Measurements from ENCODE around the gene PRCP.
A peak's percentile ranks its signal among the peaks of the same experiment; 100 is the strongest.
"Not testable (repeated sequence)": the region's sequence is repeated elsewhere in the genome, so short reads cannot be mapped to it uniquely, and the experiment has no call there.

Gene PRCP

DNA sequence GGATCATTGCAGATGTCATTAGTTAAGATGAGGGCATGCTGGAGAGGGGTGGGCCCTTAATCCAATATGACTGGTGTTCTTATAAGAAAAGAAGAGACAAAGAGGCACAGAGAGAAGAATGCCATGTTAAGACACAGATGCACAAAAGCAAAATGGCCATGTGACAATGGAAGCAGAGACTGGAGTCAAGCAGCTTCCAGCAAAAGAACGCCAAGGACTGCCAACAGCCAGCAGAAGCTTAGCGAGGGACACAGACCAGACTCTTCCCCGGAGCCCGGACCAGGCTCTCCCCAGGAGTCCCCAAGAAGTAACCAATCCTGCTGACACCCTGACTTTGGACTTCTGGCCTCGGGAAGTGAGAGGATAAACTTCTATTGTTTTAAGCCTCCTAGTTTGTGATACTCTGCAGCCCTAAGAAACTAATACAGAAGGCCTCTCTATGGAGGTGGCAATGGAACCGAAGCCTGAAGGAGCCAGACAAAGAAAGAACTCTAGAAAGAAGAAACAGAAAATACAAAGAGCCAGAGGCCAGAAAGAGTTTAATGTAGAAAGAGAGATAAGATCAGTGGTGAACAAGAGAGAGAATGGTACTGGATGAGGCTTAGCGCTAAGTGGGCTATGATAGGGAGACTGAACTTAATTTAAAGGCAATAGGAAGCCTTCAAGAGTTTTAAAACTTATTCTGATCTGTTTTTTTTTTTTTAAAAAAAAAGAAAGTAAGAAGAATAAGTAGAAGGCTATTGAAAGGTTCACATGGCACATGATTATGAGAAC is 27.7 kb downstream of the PRCP start:
- DNase-seq (ENCODE audit: low read depth), result no peak

DNA sequence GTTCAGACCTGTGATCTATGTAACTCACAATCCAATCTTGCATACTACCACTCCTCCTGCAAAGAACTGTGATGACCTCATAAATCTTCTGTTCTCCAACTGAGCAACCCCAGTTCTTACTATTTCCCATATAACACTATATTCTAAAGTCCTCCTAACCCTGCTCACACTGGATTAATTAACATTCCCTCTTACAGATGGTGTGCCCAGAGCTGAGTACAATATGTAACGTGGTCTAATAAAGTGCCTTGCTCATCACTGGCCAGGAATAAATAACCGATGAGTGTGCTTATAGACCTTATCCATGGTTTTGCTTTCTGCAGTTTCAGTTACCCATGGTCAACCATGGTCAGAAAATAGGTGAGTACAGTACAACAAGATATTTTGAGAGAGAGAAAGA is 28.6 kb downstream of the PRCP start:
- no peak for DNase-seq (ENCODE audit: low read depth)

DNA sequence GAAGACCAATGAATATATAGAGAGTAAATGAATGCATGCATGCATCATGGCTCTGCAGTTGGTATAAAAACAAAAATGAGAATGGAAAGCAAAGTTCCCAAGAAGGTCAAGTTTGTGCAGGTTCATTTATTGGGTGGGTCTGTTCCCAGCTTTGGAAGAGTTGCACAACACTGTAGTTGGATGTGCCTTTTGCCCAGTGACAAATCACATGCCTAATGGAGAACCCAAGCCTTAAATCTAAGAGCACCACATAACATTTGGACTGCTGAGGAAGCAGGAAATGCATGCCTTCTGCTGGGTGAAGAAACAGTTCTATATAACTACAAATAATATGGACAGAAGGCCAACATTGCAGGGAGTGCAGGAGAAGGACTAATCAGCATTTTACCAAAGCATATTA is 30.6 kb downstream of the PRCP start:
- DNase-seq (ENCODE audit: low read depth), result no peak

DNA sequence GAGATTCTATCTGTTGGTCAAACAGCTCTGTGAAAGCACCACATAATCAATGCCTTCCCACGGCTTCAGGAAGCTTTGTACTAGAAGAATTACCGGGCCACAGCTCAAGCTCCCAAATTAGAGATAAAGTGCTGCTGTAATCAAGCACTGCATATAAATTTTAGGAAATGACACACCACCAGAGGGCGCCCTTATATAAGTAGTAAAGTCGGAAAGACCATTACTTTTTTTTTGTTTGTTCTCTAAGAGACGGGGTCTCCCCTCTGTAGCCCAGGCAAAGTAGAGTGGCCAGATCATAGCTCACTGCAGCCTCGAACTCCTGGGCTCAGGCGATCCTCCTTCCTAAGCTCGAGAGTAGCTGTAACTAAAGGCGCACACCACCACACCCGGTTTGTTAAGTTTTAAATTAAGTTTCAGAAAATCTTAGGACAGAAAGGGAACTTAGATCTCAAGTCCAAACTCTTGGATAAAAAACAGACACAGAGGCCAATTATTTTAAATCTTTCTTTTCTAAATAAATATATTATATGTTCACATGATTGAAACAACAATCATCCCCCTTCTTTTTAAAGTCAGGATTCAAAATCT is 32.6 kb downstream of the PRCP start:
- no peak for DNase-seq (ENCODE audit: low read depth)

DNA sequence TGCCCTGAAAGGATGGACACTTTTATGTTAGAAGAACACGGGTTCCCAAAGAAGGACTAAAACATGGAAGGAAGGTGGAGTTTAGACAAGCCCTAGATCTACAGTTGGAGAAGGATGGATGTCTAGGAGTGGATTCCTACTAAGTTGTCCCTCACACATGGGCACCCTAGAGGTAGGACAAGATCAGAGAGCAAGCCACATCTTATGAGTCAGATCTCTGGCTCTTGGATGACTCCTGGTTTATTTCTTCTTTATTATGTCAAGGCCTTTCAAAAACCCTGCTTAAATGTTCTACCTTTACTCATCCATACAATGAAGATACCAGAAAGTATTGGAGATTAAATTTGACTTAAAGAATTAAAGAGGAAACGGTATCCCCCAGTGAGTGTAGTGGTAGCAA is 34.4 kb downstream of the PRCP start:
- DNase-seq (ENCODE audit: low read depth), result no peak

DNA sequence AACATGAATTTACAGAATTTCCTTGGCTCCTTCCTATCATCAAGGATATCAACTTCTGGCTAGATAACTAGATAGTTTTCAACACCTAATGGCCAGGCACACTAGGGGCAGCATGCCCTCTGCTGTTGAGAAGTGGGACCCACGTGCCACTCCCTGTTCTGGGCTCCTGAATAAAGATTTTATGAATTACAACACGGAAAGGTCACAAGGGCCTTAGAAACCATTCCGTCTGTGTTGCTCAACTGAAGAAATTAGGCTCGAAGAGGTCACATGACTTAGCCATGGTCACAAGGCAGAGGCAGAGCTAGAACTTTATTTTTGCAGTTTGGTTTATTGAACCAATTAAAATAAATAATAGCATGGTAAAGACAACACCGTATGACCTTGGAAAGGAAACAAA is 36.0 kb downstream of the PRCP start:
- no peak for DNase-seq (ENCODE audit: low read depth)

DNA sequence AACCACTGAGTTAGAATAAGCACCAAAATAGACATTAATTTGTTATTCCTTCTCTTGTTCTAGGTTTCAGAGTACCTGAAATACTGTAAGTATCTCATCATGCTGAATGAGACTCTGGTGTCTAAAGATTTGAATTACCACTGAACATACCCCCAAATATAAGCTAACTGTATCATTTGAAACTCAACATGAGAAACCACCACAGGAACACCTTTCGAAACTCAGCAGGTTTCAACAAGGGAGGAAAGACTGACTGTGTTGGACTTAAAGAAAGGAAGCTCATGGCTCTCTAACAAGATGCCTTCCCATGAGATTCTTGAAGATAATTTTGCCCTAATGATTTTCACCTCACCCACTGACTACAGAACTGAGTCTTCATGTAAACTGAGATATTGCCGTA is 37.0 kb downstream of the PRCP start:
- no peak for DNase-seq (ENCODE audit: low read depth)

DNA sequence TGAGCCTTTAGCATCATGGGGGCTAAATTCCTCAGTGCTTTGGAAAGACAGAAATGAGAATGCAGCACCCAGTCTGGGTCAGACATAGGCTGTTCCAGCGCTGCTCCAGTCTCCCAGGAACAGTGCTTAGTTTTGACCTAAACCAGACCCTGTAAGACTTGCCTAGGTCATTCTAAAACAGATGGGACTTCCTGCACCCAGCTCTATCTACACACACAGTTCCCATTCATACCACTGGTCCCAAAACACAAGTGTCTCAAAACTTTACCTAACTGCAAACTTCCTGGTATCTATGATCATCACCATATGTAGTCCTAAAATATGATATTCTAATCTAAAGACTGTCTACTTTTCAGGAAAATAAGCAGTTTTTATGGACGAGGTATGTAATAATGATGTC is 37.9 kb downstream of the PRCP start:
- no peak for DNase-seq (ENCODE audit: low read depth)

DNA sequence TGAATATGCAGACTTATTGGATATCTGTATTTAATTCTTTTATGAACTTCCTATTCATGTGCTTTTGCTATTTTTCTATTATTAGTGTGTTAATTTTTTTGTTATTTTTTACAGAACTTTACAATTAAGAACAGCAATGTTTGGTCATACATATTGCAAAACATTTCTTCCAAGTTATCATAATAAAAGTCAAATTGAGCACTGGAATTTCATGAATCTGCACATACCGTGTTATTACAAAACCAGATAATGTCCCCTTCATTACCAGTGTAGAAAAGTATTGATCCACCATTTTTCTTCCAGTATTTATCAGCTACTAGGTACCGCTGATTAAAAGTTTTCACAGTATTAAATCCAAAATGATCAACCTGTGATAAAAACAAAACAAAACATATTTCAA is 40.5 kb downstream of the PRCP start:
- no peak for DNase-seq (ENCODE audit: low read depth)

DNA sequence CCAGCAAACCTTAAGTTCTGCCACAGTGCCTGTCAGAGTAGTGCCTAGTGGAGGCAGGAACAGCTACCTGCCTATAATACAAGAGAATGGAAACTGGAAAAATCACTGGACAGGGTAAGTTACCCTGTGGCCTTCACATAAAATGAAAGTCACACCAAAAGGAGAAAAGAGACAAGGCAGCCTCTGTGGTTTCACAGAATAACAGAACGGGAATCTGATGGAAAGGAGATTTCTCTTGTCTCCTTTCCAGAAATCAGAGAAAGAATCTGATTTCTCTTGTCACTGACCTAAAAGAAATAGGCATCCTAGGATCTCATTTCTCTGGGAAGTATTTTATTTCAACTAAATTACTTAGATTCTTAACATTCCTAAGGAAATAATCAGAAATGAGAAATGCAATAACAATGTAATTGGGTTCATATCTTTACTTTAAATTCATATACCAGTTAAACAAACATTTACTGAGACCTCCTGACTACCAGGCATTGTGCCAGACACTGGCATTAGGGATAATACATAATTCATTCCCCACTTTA is 41.6 kb downstream of the PRCP start:
- DNase-seq (ENCODE audit: low read depth), result peak; percentile 57

DNA sequence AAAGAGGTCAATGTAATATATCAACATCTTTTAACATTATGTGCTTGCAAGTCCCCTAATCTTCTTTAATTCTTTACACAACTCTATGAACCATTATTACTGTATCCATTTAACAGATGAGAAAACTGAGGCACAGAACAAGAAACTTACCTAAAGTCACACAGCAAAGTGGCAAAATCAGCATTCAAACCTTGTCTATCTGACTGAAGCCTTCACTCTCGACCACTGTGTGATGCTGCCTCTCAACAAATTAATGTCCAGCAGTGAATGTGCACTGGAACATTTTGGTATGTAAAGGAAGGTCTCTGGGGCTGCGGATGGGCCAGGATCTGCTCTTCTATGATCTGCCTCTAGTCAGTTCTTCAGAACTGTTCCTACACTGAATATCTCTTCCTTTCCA is 42.1 kb downstream of the PRCP start:
- DNase-seq (ENCODE audit: low read depth), result no peak

DNA sequence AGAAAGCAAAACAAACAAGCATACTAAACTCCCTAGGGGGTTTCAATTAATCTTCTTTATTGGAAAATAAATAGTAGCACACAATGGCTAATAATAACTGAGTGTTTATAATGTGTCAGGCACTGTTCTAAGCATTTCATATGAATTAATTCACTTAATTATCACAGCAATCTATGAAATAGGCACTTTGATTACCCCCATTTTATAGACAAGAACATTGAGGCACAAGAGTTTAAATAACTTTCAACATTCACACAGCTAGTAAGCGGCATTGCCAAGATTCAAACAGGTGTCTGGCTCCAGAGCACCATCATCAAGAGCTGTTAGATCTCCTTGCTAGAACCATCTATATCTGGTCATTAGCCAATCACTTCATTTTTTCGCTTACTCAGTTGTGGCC is 43.1 kb downstream of the PRCP start:
- no peak for DNase-seq (ENCODE audit: low read depth)

DNA sequence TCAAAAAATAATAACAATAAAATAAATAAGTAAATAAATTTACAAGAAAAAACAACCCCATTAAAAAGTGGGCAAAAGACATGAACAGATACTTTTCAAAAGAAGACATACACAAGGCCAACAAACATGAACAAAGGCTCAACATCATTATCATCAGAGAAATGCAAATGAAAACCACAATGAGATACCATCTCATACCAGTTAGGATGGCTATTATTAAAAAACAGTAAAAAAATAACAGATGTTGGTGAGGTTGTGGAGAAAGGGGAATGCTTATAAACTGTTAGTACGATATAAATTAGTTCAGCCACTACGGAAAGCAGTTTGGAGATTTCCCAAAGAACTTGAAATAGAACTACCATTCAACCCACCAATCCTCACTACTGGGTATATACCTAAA is 44.6 kb downstream of the PRCP start:
- DNase-seq (ENCODE audit: low read depth), result no peak

DNA sequence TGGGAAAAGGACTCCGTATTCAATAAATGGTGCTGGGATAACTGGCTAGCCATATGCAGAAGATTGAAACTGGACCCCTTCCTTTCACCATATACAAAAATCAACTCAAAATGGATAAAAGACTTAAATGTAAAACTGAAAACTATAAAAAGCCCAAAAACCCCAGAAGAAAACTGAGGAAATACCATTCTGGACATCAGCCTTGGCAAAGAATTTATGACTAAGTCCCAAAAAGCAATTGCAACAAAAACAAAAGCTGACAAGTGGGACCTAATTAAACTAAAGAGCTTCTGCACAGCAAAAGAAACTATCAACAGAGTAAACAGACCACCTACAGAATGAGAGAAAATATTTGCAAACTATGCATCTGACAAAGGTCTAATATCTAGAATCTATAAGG is 45.3 kb downstream of the PRCP start:
- not testable (repeated sequence) for DNase-seq (ENCODE audit: low read depth)

DNA sequence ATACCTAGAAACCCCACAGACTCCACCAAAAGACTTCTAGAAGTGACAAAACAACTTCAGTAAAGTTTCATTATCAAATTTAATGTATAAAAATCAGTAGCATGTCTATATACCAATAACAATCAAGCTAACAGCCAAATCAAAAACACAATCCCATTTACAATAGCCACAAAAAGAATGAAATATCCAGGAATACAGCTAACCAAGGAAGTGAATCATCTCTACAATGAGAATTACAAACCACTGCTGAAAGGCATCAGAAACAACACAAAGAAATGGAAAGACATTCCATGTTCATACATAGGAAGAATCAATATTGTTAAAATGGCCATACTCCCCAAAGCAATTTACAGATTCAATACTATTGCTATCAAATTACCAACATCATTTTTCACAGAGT is 46.0 kb downstream of the PRCP start:
- DNase-seq (ENCODE audit: low read depth), result no peak

DNA sequence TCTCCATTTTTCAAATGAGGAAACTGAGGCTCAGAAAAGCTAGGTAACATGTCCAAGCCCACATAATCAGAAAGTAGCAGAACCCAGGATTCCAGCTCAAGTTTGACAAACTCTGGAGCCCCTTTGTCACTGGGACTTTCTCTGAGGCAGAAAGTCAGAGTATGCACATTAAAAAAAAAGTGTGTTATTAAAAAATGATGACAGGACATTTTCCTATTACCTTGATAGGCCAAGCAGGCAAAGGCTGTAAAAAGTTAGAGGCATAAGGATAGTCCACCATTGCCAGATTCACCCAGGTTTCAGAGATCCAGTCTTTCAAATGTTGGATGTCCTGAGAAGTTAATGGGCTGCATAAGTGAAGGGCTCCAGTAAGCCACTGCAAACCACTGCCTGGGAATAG is 51.4 kb downstream of the PRCP start:
- DNase-seq (ENCODE audit: low read depth), result no peak

DNA sequence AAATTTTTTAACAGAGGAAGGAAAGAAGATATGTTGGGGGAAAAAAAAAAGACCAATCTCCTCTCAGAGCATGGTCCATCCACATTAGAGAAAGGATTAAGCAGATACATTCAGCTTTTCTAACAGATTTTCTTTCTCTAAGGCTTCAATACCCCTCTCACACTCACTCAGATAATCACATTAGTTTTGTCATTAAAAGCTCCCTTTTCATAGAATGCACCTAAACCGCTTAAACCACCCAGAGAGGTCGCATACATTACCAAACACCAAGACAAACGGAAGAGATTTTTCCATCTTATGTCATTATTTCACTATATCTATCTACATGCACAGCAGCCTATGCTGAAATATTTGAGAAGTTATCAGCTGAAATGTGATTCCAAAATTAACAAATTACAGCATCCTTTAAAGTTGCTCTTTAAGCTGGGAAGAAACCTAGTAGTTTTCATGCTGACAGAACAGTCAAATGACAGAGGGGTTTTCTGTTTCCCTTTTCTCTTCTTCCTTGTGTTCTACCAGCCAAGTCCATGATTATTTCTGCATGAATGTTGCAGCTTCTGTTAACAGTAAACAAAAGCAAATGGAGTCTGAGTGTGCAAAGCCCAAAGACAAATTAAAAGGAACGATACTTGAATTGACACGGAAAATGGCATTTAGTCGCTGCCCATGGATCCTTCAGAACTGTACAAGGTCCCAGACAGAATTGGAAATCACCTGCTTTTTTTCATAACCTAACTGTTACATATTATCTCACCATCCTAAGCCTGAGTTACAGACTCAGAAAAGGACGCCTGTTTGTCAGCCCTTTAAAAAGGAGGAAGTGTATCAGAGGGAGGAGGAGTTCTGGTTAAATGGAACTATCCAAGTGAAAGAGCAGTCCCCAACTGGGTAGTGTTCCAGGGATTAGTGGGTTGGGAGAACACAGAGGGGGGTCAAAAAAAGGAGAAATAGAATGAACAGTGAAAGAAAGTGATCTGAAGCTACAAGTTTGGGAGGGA is 54.6 kb downstream of the PRCP start:
- no peak for DNase-seq (ENCODE audit: low read depth)

DNA sequence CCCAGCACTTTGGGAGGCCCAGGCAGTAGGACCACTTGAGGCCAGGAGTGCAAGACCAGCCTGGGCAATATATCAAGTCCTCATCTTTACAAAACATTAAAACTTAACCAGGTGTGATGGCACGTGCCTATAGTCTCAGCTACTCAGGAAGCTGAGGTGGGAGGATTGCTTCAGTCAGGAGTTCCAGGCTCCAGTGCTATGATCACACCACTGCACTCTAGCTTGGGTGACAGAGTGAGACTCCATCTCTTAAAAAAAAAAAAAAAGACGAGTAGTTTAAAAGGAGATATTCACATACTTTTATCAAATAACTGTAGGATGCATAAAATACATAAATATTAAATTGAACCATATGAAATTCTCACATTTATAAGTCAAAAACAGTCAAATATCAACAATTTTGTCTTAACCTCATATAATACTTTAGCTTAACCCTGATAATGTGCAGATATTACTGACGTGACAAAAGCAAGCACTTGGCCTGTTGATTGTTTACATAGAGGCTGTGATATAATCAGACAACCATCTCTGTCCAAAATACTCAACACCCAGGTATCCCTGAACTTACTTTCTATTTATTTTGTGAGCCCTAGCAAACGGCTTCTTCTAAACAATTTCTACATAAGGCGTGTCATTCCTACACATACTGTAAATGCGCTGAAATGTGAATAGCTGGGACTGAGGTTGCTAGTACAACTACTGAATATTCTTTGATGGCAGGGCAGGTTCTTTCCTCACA is 57.0 kb downstream of the PRCP start:
- no peak for DNase-seq (ENCODE audit: low read depth)

DNA sequence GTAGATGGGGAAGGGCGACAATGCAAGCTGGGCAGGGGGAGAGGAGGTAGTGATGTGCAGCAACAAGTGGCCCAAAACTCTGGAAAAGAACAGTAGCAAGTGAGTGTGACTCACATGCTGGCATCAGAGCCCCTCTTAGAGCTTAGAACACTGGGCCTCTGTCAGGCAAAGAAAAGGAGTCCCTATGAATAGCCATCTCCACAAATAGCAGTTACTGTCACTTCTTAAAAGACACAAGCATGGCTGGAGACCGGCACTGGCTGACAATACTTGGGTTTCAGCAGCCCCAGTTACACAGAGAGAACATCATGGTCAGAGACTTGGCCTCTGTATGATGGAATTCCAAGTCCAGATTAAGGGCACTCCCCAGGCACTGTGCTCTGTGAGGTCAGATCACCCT is 58.2 kb downstream of the PRCP start:
- no peak for DNase-seq (ENCODE audit: low read depth)

DNA sequence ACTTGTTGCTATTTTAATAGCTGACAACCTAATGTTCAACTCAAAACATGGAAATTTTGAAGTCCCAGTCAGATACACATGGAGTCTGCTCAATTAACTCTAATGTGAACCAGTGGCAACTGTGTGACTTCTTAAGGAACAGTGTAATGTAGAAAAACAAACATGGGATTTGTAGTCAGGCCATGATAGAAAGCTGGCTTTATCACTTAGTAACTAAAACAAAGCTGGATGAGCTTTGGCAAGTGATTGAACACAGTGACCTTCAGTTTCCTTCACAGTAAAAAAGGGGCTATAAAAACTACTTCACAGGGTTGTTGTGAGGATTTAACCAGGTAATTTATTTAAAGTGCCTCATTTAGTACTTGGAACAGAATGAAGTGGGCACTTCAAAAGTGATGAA is 62.6 kb downstream of the PRCP start:
- no peak for DNase-seq (ENCODE audit: low read depth)

DNA sequence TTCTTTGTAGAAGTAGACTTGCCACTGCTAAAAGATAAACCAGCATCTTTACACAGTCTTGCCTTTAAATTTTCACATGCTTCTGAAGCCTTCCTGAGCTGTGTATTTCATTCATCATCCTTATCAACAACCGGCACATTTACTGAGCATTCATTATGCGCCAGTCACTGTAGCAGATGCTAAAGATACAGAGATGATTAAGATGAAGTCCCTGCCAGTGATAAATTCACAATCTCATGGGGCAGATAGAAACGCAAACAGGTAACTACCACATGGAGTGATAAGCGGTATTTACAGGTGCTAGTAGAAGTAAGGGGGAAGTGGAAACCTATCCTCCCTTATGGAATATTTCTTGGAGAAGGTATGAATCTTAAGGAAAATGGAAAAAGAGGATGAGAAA is 67.2 kb downstream of the PRCP start:
- DNase-seq (ENCODE audit: low read depth), result no peak

DNA sequence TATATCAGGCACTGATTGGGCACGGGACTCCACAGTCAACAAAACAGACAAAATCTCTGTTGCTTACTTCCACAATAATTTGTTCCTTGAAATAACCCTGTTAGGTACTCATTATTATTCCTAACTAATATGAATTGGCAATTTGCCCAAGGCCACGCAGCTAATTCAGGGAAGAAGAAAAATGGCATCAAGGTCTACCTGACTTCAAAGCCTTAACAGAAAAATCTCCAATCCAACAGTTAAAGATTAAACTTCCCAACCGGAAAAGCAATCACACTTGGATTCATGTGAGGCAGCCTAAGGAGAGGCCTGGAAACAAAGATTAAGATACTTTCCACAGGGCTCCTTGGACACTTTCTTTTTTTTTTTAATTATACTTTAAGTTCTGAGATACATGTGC is 68.9 kb downstream of the PRCP start:
- no peak for DNase-seq (ENCODE audit: low read depth)

Measured in GM04503 (cell line).